ENCODE data around the gene TMEM207. TPM values are rescaled to one million over a fixed set of nuclear protein-coding genes. Genes with fewer than 3 reads are reported as not detected.

TMEM207 gene
- total RNA-seq, 1 donor from 2014 or later, result not detected

GRCh38 chr3:190495354-190495753, 45.7 kb upstream of the TMEM207 start:
- no peak for DNase-seq (ENCODE audit: low read depth)
- TF ChIP-seq CTCF (IDR thresholded peaks at IDR 0.05; ENCODE audit: insufficient read depth, low read length, poor library complexity, severe bottlenecking), result no peak
- Histone ChIP-seq H3K27me3 (ENCODE audit: control insufficient read depth, insufficient read depth, low read length) (no peaks in the 10 kb centered on the region), H3K4me3 (ENCODE audit: low read depth, low read length) (no peak overlapping the region), H3K36me3 (ENCODE audit: control insufficient read depth, insufficient read depth, low read length) (no peaks in the 10 kb centered on the region)

GRCh38 chr3:190494907-190495306, 45.2 kb upstream of the TMEM207 start:
- Histone ChIP-seq H3K36me3 (ENCODE audit: control insufficient read depth, insufficient read depth, low read length) (no peaks in the 10 kb centered on the region), H3K4me3 (ENCODE audit: low read depth, low read length) (no peak overlapping the region), H3K27me3 (ENCODE audit: control insufficient read depth, insufficient read depth, low read length) (no peaks in the 10 kb centered on the region)
- DNase-seq (ENCODE audit: low read depth), result no peak
- TF ChIP-seq CTCF (IDR thresholded peaks at IDR 0.05; ENCODE audit: insufficient read depth, low read length, poor library complexity, severe bottlenecking), result no peak

DNA sequence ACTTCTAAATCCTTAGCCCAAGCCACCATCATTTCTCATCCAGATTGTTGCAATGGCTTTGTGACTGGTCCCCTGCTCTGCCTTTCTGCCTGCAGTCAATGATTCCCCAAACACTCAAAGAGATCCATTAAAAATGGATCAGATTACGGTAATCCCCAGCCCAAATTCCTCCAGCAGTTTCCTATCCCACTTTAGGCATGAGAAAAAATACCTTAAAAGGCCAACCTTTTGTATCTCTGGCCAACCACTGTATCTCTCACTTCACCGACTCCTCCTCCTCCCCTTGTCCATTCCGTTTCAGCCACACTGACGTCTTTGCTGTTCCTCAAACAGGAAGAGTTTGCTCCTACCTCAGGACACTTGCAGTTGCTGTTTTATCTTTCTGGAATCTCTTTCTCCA, 43.3 kb upstream of the TMEM207 start:
- no peak for DNase-seq (ENCODE audit: low read depth)
- TF ChIP-seq CTCF (IDR thresholded peaks at IDR 0.05; ENCODE audit: insufficient read depth, low read length, poor library complexity, severe bottlenecking), result no peak
- Histone ChIP-seq H3K4me3 (ENCODE audit: low read depth, low read length) (no peak overlapping the region), H3K27me3 (ENCODE audit: control insufficient read depth, insufficient read depth, low read length) (no peaks in the 10 kb centered on the region), H3K36me3 (ENCODE audit: control insufficient read depth, insufficient read depth, low read length) (no peaks in the 10 kb centered on the region)

DNA sequence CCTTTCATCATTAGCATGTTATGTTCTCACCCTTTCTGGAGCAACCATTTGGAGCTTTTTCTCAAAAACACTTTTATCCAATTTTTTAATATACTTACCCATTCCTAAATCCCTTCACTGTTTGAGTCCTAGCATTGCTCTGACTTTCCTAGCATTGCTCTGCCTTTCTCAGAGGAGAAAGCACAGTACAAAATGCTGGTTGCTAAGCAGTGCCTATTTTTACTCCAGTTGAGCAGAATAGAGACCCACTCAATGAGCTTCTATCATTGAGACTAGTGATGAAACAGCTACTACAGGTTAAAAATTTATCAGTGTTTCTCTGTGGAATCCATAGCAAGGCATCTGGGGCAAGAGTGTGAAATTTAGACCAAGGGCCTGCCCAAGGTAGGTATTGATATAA, 42.4 kb upstream of the TMEM207 start:
- DNase-seq (ENCODE audit: low read depth), result no peak
- Histone ChIP-seq H3K36me3 (ENCODE audit: control insufficient read depth, insufficient read depth, low read length) (no peaks in the 10 kb centered on the region), H3K27me3 (ENCODE audit: control insufficient read depth, insufficient read depth, low read length) (no peaks in the 10 kb centered on the region), H3K4me3 (ENCODE audit: low read depth, low read length) (no peak overlapping the region)
- no peak for TF ChIP-seq CTCF (IDR thresholded peaks at IDR 0.05; ENCODE audit: insufficient read depth, low read length, poor library complexity, severe bottlenecking)

DNA sequence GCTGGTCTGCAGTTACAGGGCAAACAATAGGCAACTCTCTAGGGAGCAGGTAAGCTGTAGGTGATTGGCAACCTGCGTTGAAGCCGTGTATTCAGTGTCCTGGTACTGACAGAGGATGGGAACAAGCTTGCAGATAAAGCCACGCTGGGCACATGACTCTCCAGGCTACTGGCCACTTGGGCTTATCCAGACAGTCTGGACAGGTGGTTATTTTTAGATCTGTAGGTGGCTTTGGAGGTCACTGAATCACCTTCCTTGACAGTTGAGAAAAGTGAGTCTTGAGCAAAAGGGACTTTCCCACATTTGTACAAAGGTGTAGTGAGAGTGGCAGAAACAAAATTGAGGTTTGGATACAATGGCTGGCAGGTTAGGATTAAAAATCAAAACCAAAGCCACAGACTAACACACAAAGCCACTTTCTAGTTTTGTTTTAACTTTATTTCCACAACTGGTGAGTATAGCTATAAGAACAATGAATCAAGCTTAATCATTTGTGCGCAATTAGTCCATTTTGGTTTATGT, 41.9 kb upstream of the TMEM207 start:
- no peaks in the 10 kb centered on the region for H3K27me3 ChIP-seq (ENCODE audit: control insufficient read depth, insufficient read depth, low read length)
- DNase-seq (ENCODE audit: low read depth), result peak; percentile 61

More for the DNA sequence above, 41.9 kb upstream of the TMEM207 start:
- no peaks in the 10 kb centered on the region for H3K36me3 ChIP-seq (ENCODE audit: control insufficient read depth, insufficient read depth, low read length)
- no peak for TF ChIP-seq CTCF (IDR thresholded peaks at IDR 0.05; ENCODE audit: insufficient read depth, low read length, poor library complexity, severe bottlenecking)
- H3K4me3 ChIP-seq (ENCODE audit: low read depth, low read length), result no peak overlapping the region
